HAP-1 (cell line): ENCODE data around the gene CHCHD6.

Experiments
- DNase-seq, 2 experiments: peaks; one replicate each; pipeline ENCODE4 v3.0.0-alpha.2; 2016 to 2020; ENCODE audit warnings: low spot score in 2 of 2
- H3K27me3 ChIP-seq: fragments of 250-450 bp; sonication (Bioruptor Pico); 2 replicates; pipeline ENCODE4 v1.5.1; 2020; ENCODE audit warnings: low read depth, mild to moderate bottlenecking, moderate library complexity
- H3K36me3 ChIP-seq: fragments of 250-450 bp; sonication (Bioruptor Pico); replicated peaks from 2 replicates; pipeline ENCODE4 v1.5.1; 2020; ENCODE audit warnings: mild to moderate bottlenecking
- H3K4me1 ChIP-seq: fragments of 250-450 bp; sonication (Bioruptor Pico); 2 replicates; pipeline ENCODE4 v1.5.1; 2020; ENCODE audit warnings: mild to moderate bottlenecking
- H3K4me3 ChIP-seq: fragments of 250-450 bp; sonication (Bioruptor Pico); 2 replicates; pipeline ENCODE4 v1.5.1; 2020; ENCODE audit warnings: mild to moderate bottlenecking, moderate library complexity
- H3K9me3 ChIP-seq: fragments of 250-450 bp; sonication (Bioruptor Pico); 2 replicates; pipeline ENCODE4 v1.5.1; 2020; ENCODE audit warnings: mild to moderate bottlenecking, moderate library complexity
- in situ Hi-C: fragments of 300-500 bp; cut with MboI; formaldehyde crosslinking; loops from 3 replicates; pipeline ENCODE4 v1.14.3; 2020; ENCODE audit warnings: low sequenced_read_pairs, inconsistent platforms, mixed read lengths

CHCHD6 gene

DNA sequence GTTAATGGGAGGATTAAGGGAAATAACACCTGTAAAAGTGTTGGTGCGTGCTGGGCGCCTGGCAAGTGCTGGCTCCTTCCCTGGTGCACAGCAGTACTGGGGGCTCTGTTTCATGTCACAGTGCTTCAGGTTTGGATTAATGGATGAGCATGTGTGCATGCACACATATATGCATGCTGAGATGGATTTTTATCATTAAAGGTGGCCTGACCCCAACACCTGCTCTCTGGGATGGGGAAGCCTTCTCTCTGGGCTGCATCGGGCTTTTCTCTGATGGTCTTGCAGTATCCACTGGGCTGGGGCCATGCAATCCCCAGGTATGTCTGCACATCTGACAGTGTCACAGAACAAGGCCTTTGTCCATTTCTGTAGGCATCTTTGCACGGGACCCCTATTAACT is 151.3 kb downstream of the CHCHD6 start:
- no peak for DNase-seq
- Histone ChIP-seq H3K36me3 (no peaks in the 10 kb centered on the region), H3K27me3 (no peaks in the 10 kb centered on the region), H3K4me1 (peaks cover 6% of the 10 kb centered on the region), H3K9me3 (no peaks in the 10 kb centered on the region), H3K4me3 (no peak overlapping the region)
- in situ Hi-C loops: no loop called here

- no peak overlapping the region for H3K4me3 ChIP-seq
- in situ Hi-C loops: no loop called here
- H3K27me3 ChIP-seq: no peaks in the 10 kb centered on the region
- no peaks in the 10 kb centered on the region for H3K4me1 ChIP-seq
- no peaks in the 10 kb centered on the region for H3K36me3 ChIP-seq
- DNase-seq: no peak
- H3K9me3 ChIP-seq: no peaks in the 10 kb centered on the region
Observed at GRCh38 chr3:126857928-126858327, 153.9 kb downstream of the CHCHD6 start.

DNA sequence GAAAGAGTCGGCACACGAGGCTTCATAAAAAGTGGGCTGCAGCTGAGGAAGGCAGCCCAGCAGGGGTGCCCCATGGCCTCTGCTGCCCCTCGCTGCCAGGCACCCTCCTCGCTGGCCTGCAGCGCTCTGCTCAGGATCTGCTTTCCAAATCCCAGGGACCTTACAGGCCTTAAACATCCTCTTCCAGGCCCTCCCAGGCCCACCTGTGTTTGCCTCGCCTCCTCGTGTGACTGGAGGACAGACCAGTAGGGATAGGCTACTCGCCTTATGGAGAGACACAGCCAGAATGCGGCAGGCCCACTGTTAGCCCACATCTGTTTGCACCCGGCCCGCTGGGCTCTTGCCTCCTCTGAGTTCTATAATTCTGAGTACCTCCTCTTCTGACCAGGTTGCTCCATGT is 154.4 kb downstream of the CHCHD6 start:
- Histone ChIP-seq H3K27me3 (no peaks in the 10 kb centered on the region), H3K9me3 (no peaks in the 10 kb centered on the region), H3K36me3 (no peaks in the 10 kb centered on the region), H3K4me3 (no peak overlapping the region), H3K4me1 (no peaks in the 10 kb centered on the region)
- DNase-seq: no peak
- in situ Hi-C loops: no loop called here

- Histone ChIP-seq H3K4me1 (no peaks in the 10 kb centered on the region), H3K4me3 (no peak overlapping the region), H3K36me3 (no peaks in the 10 kb centered on the region), H3K9me3 (no peaks in the 10 kb centered on the region), H3K27me3 (no peaks in the 10 kb centered on the region)
- in situ Hi-C loops: no loop called here
- no peak for DNase-seq
Observed at GRCh38 chr3:126858887-126859286, 154.8 kb downstream of the CHCHD6 start.

GRCh38 chr3:126859415-126860246 is 155.6 kb downstream of the CHCHD6 start:
- no peaks in the 10 kb centered on the region for H3K9me3 ChIP-seq
- H3K4me3 ChIP-seq: no peak overlapping the region
- DNase-seq: no peak
- in situ Hi-C loops: no loop called here
- no peaks in the 10 kb centered on the region for H3K27me3 ChIP-seq
- no peaks in the 10 kb centered on the region for H3K4me1 ChIP-seq
- no peaks in the 10 kb centered on the region for H3K36me3 ChIP-seq

- DNase-seq: no peak
- in situ Hi-C loops: no loop called here
- H3K4me3 ChIP-seq: no peak overlapping the region
- H3K27me3 ChIP-seq: no peaks in the 10 kb centered on the region
- no peaks in the 10 kb centered on the region for H3K4me1 ChIP-seq
- H3K36me3 ChIP-seq: no peaks in the 10 kb centered on the region
- no peaks in the 10 kb centered on the region for H3K9me3 ChIP-seq
Observed at GRCh38 chr3:126865736-126866135, 161.7 kb downstream of the CHCHD6 start.

- Histone ChIP-seq H3K4me1 (no peaks in the 10 kb centered on the region), H3K4me3 (no peak overlapping the region), H3K9me3 (no peaks in the 10 kb centered on the region), H3K27me3 (no peaks in the 10 kb centered on the region), H3K36me3 (no peaks in the 10 kb centered on the region)
- in situ Hi-C loops: no loop called here
- no peak for DNase-seq
Observed at GRCh38 chr3:126866175-126866759, 162.2 kb downstream of the CHCHD6 start.

DNA sequence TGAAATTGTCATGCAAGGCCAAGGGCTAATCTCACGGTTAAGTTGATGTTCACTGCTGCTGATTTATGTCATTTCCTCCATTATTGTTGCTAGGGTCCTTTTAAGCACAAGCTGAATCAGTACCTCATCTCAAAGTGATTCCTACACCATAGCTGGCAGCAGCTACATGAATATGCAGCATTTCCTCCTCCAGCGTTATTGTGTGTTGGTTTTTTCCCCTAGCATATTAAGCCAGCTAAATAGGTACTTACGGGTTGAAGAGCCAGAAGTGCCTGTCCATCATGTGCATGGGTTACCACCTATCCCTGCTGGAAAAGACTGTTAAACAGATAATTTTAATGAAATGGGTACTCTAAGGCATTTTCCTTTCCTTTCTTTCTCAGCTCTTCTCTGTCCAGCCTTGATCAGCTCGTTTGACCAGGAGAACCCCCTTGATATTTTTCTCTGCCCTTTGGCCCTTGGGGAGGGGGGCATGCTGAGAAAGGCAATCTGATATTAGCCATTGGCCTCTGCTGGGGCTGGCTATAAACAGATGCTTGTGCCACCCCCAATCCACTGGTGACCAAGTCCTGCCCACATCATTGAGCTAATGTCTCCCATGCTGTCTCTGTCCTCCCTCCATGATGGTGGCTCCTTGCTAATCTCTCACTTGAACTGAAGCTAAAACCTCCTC is 163.3 kb downstream of the CHCHD6 start:
- Histone ChIP-seq H3K4me1 (no peaks in the 10 kb centered on the region), H3K27me3 (no peaks in the 10 kb centered on the region), H3K36me3 (no peaks in the 10 kb centered on the region), H3K9me3 (no peaks in the 10 kb centered on the region), H3K4me3 (no peak overlapping the region)
- no peak for DNase-seq
- in situ Hi-C loops: no loop called here

GRCh38 chr3:126867863-126868200 is 163.8 kb downstream of the CHCHD6 start:
- in situ Hi-C loops: no loop called here
- Histone ChIP-seq H3K4me1 (no peaks in the 10 kb centered on the region), H3K36me3 (no peaks in the 10 kb centered on the region), H3K9me3 (no peaks in the 10 kb centered on the region), H3K4me3 (no peak overlapping the region), H3K27me3 (no peaks in the 10 kb centered on the region)
- no peak for DNase-seq

DNA sequence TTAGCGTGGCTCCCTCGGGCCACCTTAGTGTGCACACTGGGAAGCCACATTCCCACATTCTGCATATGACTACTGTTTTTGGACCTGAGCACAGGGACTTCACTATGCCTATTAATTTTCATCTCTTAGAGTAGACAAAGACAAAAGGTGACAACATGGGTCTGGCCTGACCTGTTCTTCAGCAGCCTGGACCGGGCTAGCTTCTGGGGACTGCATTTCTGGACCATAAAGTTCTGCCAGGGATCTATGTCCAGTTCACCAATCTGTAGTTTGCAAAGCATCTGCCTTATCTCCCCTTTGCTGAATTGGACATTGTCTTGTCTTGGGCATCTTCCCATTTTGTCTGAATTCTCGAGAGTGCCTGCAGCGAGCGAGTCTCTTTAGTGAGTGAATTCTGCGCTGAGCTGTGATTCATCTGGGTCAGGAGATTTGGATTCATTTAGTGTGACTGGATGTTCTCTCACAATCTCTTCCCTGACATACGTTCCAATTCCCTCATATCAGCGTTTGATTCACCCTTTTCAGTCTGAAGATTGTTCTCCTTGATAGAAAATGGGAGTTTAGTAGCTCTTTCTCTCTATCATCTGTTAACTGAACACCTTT is 166.7 kb downstream of the CHCHD6 start:
- H3K27me3 ChIP-seq: no peaks in the 10 kb centered on the region
- in situ Hi-C loops: no loop called here

DNA sequence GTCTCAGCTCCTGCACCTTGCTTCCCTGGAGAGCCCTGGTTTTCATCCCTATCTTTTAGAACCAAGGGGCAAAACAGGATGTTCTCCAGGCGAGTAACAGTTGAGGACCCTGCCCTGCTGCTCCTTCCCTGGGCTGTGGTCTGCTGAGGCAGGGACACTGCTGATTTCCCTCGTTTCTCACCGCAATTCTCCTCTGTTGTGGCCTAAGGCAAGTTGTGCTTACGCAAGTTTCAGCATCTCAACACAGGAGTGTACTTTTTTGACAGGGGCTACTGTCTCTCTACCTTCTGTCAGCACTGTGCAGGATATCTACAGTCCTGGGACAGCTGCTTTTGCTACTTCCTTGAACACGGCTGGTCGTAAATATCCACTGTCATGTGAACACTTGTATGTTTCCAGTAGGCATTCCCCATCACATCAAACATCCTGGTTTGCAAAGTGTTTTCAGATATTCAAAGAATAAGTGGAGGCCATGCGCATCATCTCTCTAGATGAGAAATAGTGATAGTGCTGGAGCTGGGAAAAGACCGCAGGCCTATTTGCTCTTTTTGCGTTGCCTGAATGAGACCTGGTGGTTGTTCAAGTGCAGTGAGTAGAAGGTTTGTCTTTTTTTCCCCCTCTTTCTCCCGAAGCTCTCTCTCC is 168.8 kb downstream of the CHCHD6 start:
- no peak for DNase-seq
- no peaks in the 10 kb centered on the region for H3K9me3 ChIP-seq
- in situ Hi-C loops: no loop called here
- H3K27me3 ChIP-seq: no peaks in the 10 kb centered on the region
- H3K4me3 ChIP-seq: no peak overlapping the region
- no peaks in the 10 kb centered on the region for H3K4me1 ChIP-seq
- no peaks in the 10 kb centered on the region for H3K36me3 ChIP-seq

More for the DNA sequence above, 166.7 kb downstream of the CHCHD6 start:
- Histone ChIP-seq H3K4me1 (no peaks in the 10 kb centered on the region), H3K9me3 (no peaks in the 10 kb centered on the region), H3K36me3 (no peaks in the 10 kb centered on the region), H3K4me3 (no peak overlapping the region)
- DNase-seq: no peak

GRCh38 chr3:126873416-126873815 is 169.4 kb downstream of the CHCHD6 start:
- no peaks in the 10 kb centered on the region for H3K36me3 ChIP-seq
- H3K4me1 ChIP-seq: no peaks in the 10 kb centered on the region
- DNase-seq: no peak
- in situ Hi-C loops: no loop called here
- no peaks in the 10 kb centered on the region for H3K9me3 ChIP-seq
- H3K4me3 ChIP-seq: no peak overlapping the region
- no peaks in the 10 kb centered on the region for H3K27me3 ChIP-seq

GRCh38 chr3:126878664-126879063 is 174.6 kb downstream of the CHCHD6 start:
- Histone ChIP-seq H3K4me3 (no peak overlapping the region), H3K36me3 (no peaks in the 10 kb centered on the region), H3K9me3 (no peaks in the 10 kb centered on the region), H3K4me1 (no peaks in the 10 kb centered on the region), H3K27me3 (no peaks in the 10 kb centered on the region)
- in situ Hi-C loops: no loop called here
- DNase-seq: no peak

DNA sequence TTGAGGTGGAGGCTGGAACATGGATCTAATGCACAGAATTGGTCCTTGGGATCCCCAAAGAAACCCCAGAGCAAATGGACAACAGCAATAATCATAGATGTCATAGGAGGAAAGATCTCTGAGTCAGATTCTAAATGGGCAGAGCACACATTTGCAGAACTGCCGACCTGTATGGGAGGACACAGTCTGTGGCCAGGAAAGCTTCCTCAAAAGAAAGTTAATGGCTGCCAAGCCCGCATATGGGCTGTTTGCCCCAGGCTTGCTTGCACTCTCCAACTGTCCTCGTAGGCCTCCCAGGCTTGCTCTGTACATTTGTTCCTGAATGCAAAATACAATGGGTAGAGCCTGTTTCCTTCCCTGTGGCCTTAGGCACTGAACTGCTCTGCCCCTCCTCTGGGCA is 176.9 kb downstream of the CHCHD6 start:
- no peaks in the 10 kb centered on the region for H3K9me3 ChIP-seq
- H3K36me3 ChIP-seq: no peaks in the 10 kb centered on the region
- H3K4me1 ChIP-seq: no peaks in the 10 kb centered on the region
- DNase-seq: no peak
- in situ Hi-C loops: no loop called here
- H3K27me3 ChIP-seq: no peaks in the 10 kb centered on the region
- H3K4me3 ChIP-seq: no peak overlapping the region
